ENCODE results near the gene PRKCA. TPM values are rescaled to one million over a fixed set of nuclear protein-coding genes. Genes with fewer than 3 reads are reported as not detected.

The PRKCA gene
- total and polyA plus RNA-seq, 9 of the 15 experiments (the other 6 are each of a cell fraction or from before 2014, with no cell fraction given): 3.2 to 33.0 (median 17.8) TPM

DNA sequence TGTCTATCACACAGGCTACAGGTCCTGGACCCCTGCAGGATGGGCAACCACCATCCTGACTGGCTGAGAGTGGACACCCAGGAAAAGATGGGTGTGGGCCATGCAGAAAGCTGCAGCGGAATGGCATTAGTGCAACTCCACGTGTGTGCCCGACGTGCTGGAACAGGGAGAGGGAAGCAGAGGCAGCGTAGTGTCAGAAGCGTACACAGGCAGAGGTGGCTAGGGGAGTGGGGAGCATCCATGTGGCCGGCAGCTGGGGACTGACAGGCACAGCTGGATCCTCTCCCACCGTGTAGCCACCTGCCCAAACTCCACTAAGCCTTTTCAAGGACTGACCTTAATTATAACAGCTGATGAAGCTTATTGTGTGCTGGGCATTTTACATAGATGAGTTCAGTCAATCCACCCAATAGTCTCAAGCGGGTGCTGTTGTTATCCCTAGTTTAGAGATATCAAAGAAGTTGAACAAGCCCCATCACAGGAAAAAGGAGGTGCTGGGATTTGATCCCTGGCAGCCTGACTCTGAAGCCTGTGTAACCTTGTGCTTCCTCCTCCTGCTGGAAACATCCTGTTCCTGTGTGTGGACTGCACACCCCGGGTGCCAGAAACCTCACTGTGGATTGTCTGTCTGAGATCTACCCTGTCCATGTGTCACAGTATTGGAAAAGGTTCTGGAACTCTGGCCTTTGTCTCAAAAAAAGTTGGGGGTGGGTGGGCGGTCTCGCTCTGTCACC, 114.0 kb downstream of the PRKCA start:
- intact Hi-C loops (cut with micrococcal nuclease): no loop called here
- H3K9ac ChIP-seq (ENCODE audit: insufficient read depth in 1 of 2, low read depth in 2 of 2, low read length in 2 of 2): peak overlapping the region in 1 of 2 experiments; percentile 17; a peak in 1 of 4 replicates
- POLR2A ChIA-PET: no interaction called here
- no peaks in the 10 kb centered on the region for H3K9me1 ChIP-seq (ENCODE audit: control insufficient read depth, insufficient read depth, low read length)
- H3K27me3 ChIP-seq (ENCODE audit: control insufficient read depth in 2 of 2, insufficient read depth in 2 of 2, low read length in 2 of 2): no peaks in the 10 kb centered on the region
- CTCF ChIA-PET (ENCODE audit: low intra/inter-chr PET ratio): interaction anchor here (0.7 kb wide), 1 partner anchor 231 kb away, joined by 4 read pairs; no protein-coding TSS in a partner anchor
- no TSS peak for BruUV-seq (replicated peaks)
- in situ Hi-C loops (cut with MboI): no loop called here
- no peak for DNase-seq (ENCODE audit: extremely low read depth in 1 of 4, low spot score in 3 of 4)
- H3K79me2 ChIP-seq (ENCODE audit: control insufficient read depth, insufficient read depth, low read length): peaks cover 11% of the 10 kb centered on the region; the same call in 1 of the 3 replicates
- H3K4me2 ChIP-seq (ENCODE audit: insufficient read depth, low read length): no peak overlapping the region
- TF ChIP-seq ZNF695 (CRISPR knock-in tag; IDR thresholded peaks at IDR 0.05): no peak
- no peak for TF ChIP-seq CHCHD3 (CRISPR knock-in tag; IDR thresholded peaks at IDR 0.05)
- TF ChIP-seq, protein P1, sequence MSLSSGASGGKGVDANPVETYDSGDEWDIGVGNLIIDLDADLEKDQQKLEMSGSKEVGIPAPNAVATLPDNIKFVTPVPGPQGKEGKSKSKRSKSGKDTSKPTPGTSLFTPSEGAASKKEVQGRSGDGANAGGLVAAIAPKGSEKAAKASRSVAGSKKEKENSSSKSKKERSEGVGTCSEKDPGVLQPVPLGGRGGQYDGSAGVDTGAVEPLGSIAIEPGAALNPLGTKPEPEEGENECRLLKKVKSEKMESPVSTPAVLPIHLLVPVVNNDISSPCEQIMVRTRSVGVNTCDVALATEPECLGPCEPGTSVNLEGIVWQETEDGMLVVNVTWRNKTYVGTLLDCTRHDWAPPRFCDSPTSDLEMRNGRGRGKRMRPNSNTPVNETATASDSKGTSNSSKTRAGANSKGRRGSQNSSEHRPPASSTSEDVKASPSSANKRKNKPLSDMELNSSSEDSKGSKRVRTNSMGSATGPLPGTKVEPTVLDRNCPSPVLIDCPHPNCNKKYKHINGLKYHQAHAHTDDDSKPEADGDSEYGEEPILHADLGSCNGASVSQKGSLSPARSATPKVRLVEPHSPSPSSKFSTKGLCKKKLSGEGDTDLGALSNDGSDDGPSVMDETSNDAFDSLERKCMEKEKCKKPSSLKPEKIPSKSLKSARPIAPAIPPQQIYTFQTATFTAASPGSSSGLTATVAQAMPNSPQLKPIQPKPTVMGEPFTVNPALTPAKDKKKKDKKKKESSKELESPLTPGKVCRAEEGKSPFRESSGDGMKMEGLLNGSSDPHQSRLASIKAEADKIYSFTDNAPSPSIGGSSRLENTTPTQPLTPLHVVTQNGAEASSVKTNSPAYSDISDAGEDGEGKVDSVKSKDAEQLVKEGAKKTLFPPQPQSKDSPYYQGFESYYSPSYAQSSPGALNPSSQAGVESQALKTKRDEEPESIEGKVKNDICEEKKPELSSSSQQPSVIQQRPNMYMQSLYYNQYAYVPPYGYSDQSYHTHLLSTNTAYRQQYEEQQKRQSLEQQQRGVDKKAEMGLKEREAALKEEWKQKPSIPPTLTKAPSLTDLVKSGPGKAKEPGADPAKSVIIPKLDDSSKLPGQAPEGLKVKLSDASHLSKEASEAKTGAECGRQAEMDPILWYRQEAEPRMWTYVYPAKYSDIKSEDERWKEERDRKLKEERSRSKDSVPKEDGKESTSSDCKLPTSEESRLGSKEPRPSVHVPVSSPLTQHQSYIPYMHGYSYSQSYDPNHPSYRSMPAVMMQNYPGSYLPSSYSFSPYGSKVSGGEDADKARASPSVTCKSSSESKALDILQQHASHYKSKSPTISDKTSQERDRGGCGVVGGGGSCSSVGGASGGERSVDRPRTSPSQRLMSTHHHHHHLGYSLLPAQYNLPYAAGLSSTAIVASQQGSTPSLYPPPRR (CRISPR knock-in tag; IDR thresholded peaks at IDR 0.05; ENCODE audit: borderline replicate concordance): no peak
- no peak for TF ChIP-seq ZC3H4 (CRISPR knock-in tag; IDR thresholded peaks at IDR 0.05; ENCODE audit: borderline replicate concordance)
- TF ChIP-seq MAFK (IDR thresholded peaks at IDR 0.05; ENCODE audit: low read length): no peak
- H3K4me3 ChIP-seq: no peak overlapping the region
- H4K20me1 ChIP-seq (replicated peaks; ENCODE audit: control insufficient read depth, insufficient read depth, low read length): peaks cover 5% of the 10 kb centered on the region; the same call in 1 of the 2 replicates
- H3K9me3 ChIP-seq (replicated peaks; ENCODE audit: control insufficient read depth, insufficient read depth, low read depth, low read length): no peaks in the 10 kb centered on the region
- H3K27ac ChIP-seq (ENCODE audit: extremely low read depth, low read depth, low read length): no peak overlapping the region
- peaks cover 6 to 9% of the 10 kb centered on the region in 2 experiments; a peak in 3 of 5 replicates for H3K4me1 ChIP-seq (replicated peaks in 1 of 2; ENCODE audit: control insufficient read depth in 2 of 2, insufficient read depth in 2 of 2, low read length in 2 of 2)
- no peak for FAIRE-seq
- no peak for ATAC-seq
- H3K36me3 ChIP-seq (ENCODE audit: control insufficient read depth, insufficient read depth, low read length): no peaks in the 10 kb centered on the region
- H2AFZ ChIP-seq (ENCODE audit: low read depth, low read length): no peak overlapping the region
- WGBS (ENCODE audit: insufficient coverage, low coverage, missing lambda C conversion rate): 57% methylated on average over 5 of the region's 12 CpGs

All from K562 (cell line).